GM06990 (cell line): Measurements from ENCODE around the gene NFATC2.

Experiments used
- DNase-seq: peaks from one replicate; pipeline ENCODE4 v3.0.0-alpha.2; 2011; ENCODE audit not compliant: insufficient read length; ENCODE audit errors: extremely low read depth
- H3K27me3 ChIP-seq: replicated peaks from 2 replicates; pipeline ENCODE4 v1.6.0; 2011; ENCODE audit warnings: low read length; ENCODE audit not compliant: control insufficient read depth, insufficient read depth
- H3K36me3 ChIP-seq: 2 replicates; pipeline ENCODE4 v1.5.1; 2011; ENCODE audit warnings: low read length; ENCODE audit not compliant: control insufficient read depth, insufficient read depth
- H3K4me3 ChIP-seq: replicated peaks from 2 replicates; pipeline ENCODE4 v1.5.1; 2011; ENCODE audit warnings: low read depth, mild to moderate bottlenecking, control low read depth, low read length
- TF ChIP-seq, protein P1 (sequence below): IDR thresholded peaks from 2 replicates; pipeline ENCODE4 v1.5.1; 2011; ENCODE audit warnings: low read length, control low read depth, mild to moderate bottlenecking, inconsistent platforms; ENCODE audit not compliant: insufficient read depth, poor library complexity, severe bottlenecking

NFATC2 gene

DNA sequence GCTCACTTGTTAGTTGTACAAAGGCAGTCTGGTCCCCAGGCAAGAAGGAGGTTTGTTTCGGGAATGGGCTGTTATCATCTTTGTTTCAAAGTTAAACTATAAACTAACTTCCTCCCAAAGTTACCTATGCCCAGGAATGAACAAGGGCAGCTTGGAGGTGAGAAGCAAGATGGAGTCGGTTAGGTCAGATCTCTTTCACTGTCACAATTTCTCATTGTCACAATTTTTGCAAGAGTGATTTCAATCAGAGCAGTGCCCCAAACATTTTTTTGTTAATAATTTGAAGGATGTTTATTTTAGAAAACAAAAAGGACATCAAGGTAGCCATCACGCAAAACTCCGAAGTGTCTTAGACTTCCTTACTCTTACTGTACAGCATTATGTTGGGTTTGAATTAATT, 170.8 kb downstream of the NFATC2 start:
- TF ChIP-seq, protein P1, sequence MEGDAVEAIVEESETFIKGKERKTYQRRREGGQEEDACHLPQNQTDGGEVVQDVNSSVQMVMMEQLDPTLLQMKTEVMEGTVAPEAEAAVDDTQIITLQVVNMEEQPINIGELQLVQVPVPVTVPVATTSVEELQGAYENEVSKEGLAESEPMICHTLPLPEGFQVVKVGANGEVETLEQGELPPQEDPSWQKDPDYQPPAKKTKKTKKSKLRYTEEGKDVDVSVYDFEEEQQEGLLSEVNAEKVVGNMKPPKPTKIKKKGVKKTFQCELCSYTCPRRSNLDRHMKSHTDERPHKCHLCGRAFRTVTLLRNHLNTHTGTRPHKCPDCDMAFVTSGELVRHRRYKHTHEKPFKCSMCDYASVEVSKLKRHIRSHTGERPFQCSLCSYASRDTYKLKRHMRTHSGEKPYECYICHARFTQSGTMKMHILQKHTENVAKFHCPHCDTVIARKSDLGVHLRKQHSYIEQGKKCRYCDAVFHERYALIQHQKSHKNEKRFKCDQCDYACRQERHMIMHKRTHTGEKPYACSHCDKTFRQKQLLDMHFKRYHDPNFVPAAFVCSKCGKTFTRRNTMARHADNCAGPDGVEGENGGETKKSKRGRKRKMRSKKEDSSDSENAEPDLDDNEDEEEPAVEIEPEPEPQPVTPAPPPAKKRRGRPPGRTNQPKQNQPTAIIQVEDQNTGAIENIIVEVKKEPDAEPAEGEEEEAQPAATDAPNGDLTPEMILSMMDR: no peak
- H3K36me3 ChIP-seq: no peaks in the 10 kb centered on the region
- H3K4me3 ChIP-seq: no peak overlapping the region
- DNase-seq: no peak
- H3K27me3 ChIP-seq: no peaks in the 10 kb centered on the region

DNA sequence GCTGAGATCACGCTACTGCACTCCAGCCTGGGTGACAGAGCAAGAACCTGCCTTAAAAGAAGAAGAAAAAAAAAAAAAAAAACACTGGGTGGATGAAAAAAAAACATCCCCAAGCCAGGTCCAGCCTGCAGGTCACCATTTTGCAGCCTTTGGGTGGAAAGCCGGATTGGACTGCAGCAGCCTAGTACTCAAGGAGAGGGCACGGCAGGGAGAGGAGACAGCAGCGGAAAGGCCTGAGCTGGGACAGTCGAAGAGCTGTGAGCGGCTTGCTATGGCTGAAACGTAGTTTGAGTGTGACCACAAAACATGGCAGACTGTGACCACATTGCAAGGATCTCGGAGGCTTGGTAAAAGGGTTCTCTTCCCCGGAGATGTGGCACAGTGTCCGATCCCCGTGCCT, 173.0 kb downstream of the NFATC2 start:
- Histone ChIP-seq H3K27me3 (no peaks in the 10 kb centered on the region), H3K4me3 (no peak overlapping the region), H3K36me3 (no peaks in the 10 kb centered on the region)
- TF ChIP-seq, protein P1: no peak
- DNase-seq: no peak

DNA sequence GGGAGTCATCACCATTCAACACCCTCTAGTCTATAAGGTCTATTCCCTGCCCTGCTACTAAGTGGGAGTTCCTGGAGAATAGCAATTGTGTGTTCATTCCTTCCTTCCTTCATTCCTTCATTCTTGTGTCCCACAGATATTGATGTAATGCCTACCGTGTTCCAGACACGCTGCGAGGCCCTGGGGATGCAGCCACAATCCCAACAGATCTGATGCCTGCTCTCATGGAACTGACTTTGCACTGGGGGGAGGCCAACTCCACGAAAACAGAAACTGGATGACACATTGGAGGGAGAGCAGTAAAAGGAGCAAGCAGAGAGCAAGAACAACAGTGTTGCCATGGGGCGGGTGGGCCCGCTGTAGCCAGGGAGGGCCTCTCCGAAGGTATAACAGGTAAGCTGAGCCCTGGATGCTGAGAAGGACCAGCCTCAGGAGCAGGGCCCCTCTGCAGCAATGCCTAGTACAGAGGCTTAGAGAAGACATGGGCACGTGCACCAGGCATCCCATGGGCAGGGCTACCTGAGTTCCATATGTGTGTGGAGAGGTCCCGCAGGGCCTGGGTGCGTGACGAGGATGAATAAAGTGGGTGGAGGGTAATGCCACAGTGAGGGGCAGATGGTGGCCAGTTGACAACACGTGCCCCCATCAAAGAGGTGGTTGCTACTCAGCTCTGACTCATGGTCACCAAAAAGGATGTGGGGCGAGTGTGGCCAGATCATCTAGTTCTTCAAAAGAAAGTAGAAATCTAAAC, 173.9 kb downstream of the NFATC2 start:
- no peak for DNase-seq
- H3K4me3 ChIP-seq: no peak overlapping the region
- no peaks in the 10 kb centered on the region for H3K36me3 ChIP-seq
- H3K27me3 ChIP-seq: no peaks in the 10 kb centered on the region
- TF ChIP-seq, protein P1: no peak

DNA sequence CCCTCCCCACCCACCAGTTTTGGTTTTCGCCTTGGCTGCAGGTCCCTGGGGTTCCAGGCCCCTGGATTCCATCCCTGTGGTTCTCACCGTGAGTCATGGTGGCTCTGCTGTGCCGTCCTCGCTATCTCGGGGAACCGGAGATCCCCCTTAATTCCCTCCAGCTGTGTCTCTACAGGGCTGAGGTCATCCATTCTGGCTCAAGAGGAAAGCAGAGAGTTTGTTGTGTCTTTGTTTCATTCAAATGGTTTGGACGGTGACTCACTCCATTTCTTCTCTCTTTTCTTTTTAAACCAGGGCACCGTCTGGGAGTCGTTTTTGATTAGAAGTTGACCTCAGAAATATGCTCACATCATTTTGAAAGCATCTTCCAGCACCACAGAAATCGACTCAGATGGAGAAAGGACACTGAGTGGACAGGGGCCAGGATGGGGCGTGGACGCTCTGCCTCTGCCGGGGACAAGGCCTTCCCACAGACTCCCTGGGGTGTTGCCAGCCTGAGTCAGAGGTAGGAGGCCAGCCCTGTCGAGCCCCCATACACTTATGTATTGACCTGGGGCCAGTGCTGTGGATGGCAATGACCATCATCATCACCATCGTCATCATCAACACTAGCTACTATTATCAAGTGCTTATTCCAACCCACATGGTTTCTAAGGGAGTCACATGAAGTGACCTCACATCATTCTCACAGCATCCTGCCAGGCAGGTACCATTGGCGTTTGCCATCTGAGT, 176.2 kb downstream of the NFATC2 start:
- H3K4me3 ChIP-seq: no peak overlapping the region
- TF ChIP-seq, protein P1: no peak
- DNase-seq: no peak
- H3K27me3 ChIP-seq: no peaks in the 10 kb centered on the region
- no peaks in the 10 kb centered on the region for H3K36me3 ChIP-seq

DNA sequence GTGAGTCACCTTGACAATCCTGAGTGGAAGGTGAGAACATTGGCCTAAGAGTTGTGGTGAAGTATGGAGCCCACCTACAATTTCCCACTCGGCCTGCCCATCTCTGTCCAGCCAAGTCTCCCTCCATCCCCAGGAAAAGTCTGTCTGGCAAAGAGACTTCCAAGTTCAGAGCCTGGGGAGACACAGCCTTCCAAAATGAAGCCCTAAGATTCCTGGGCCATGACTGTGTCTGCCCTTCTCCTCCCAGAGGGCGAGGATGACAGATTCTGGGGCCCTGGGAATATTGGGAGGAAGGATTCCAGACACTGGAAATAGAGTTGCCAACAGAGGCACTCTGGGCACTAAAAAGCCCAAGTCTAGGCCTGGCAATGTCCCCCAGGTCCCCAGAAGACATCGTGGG, 176.8 kb downstream of the NFATC2 start:
- Histone ChIP-seq H3K36me3 (no peaks in the 10 kb centered on the region), H3K4me3 (no peak overlapping the region), H3K27me3 (no peaks in the 10 kb centered on the region)
- no peak for DNase-seq
- TF ChIP-seq, protein P1: no peak
